ENCODE measurements around the gene PRDM5.

The PRDM5 gene

GRCh38 chr4:120824946-120825345 is 97.6 kb downstream of the PRDM5 start:
- no peaks in the 10 kb centered on the region for H3K9me2 ChIP-seq (ENCODE audit: low read depth, low read length)
- no peaks in the 10 kb centered on the region for H3K79me2 ChIP-seq (ENCODE audit: insufficient read depth, low read length)
- no peaks in the 10 kb centered on the region for H3F3A ChIP-seq (ENCODE audit: insufficient read depth, low read length)
- TF ChIP-seq CTCF (IDR thresholded peaks at IDR 0.05; ENCODE audit: low read length) = no peak
- TF ChIP-seq EZH2 (IDR thresholded peaks at IDR 0.05; ENCODE audit: borderline replicate concordance, low read length) = no peak
- H2AFZ ChIP-seq (ENCODE audit: low read length) = no peak overlapping the region
- H3K4me1 ChIP-seq (ENCODE audit: insufficient read depth, low read length, severe bottlenecking) = peaks cover 12% of the 10 kb centered on the region
- no peaks in the 10 kb centered on the region for H3K9me3 ChIP-seq (ENCODE audit: low read length)
- no peaks in the 10 kb centered on the region for H4K20me1 ChIP-seq (ENCODE audit: insufficient read depth, low read length)
- H3K9ac ChIP-seq (ENCODE audit: low read length) = no peak overlapping the region
- no peak overlapping the region for H3K27ac ChIP-seq (ENCODE audit: low read depth, low read length, poor library complexity, severe bottlenecking)
- no peaks in the 10 kb centered on the region for H3K36me3 ChIP-seq (ENCODE audit: insufficient read depth, low read length)
- H3K4me3 ChIP-seq (ENCODE audit: low read depth, low read length, poor library complexity, severe bottlenecking) = no peak overlapping the region
- H3K4me2 ChIP-seq (ENCODE audit: low read length) = no peak overlapping the region
- H3K27me3 ChIP-seq (ENCODE audit: insufficient read depth, low read length) = no peaks in the 10 kb centered on the region

DNA sequence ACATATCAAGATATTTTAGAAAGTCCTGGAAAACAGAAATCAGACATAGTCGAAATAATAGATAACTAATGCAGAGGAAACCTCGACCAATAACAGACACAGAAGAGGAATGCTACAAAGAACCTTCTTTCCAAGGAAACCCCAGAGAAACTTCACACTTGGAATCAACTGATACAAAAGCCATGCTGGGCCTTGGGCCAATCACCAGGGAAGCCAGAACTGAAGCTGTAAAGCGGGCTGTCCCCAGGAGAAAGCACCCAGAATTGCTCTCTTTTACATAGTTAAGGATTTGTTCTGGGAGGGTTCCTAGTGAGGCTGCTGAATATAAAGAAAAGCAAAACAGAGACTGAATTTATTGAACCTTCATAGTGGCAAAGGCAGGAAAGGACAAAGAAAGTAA is 100.5 kb downstream of the PRDM5 start:
- Histone ChIP-seq H3K9ac (ENCODE audit: low read length) (no peak overlapping the region), H3K27ac (ENCODE audit: low read depth, low read length, poor library complexity, severe bottlenecking) (no peak overlapping the region), H3K36me3 (ENCODE audit: insufficient read depth, low read length) (no peaks in the 10 kb centered on the region), H3K4me2 (ENCODE audit: low read length) (no peak overlapping the region), H2AFZ (ENCODE audit: low read length) (no peak overlapping the region), H3F3A (ENCODE audit: insufficient read depth, low read length) (no peaks in the 10 kb centered on the region), H3K4me1 (ENCODE audit: insufficient read depth, low read length, severe bottlenecking) (peaks cover 27% of the 10 kb centered on the region), H3K9me3 (ENCODE audit: low read length) (no peaks in the 10 kb centered on the region), H4K20me1 (ENCODE audit: insufficient read depth, low read length) (no peaks in the 10 kb centered on the region), H3K79me2 (ENCODE audit: insufficient read depth, low read length) (no peaks in the 10 kb centered on the region), H3K9me2 (ENCODE audit: low read depth, low read length) (no peaks in the 10 kb centered on the region), H3K4me3 (ENCODE audit: low read depth, low read length, poor library complexity, severe bottlenecking) (no peak overlapping the region), H3K27me3 (ENCODE audit: insufficient read depth, low read length) (no peaks in the 10 kb centered on the region)
- TF ChIP-seq CTCF (IDR thresholded peaks at IDR 0.05; ENCODE audit: low read length) (no peak), EZH2 (IDR thresholded peaks at IDR 0.05; ENCODE audit: borderline replicate concordance, low read length) (no peak)

- no peaks in the 10 kb centered on the region for H3K9me3 ChIP-seq (ENCODE audit: low read length)
- H3K27ac ChIP-seq (ENCODE audit: low read depth, low read length, poor library complexity, severe bottlenecking) = no peak overlapping the region
- no peaks in the 10 kb centered on the region for H3K9me2 ChIP-seq (ENCODE audit: low read depth, low read length)
- H3K4me2 ChIP-seq (ENCODE audit: low read length) = no peak overlapping the region
- TF ChIP-seq CTCF (IDR thresholded peaks at IDR 0.05; ENCODE audit: low read length) (peak; percentile 26; the same call in 1 of the 2 replicates), EZH2 (IDR thresholded peaks at IDR 0.05; ENCODE audit: borderline replicate concordance, low read length) (no peak)
- peaks cover under 1% of the 10 kb centered on the region; the same call in 1 of the 2 replicates for H3K79me2 ChIP-seq (ENCODE audit: insufficient read depth, low read length)
- H3K4me1 ChIP-seq (ENCODE audit: insufficient read depth, low read length, severe bottlenecking) = peaks cover 34% of the 10 kb centered on the region
- peak overlapping the region; percentile 48; the same call in 1 of the 2 replicates for H2AFZ ChIP-seq (ENCODE audit: low read length)
- H3K36me3 ChIP-seq (ENCODE audit: insufficient read depth, low read length) = no peaks in the 10 kb centered on the region
- no peak overlapping the region for H3K4me3 ChIP-seq (ENCODE audit: low read depth, low read length, poor library complexity, severe bottlenecking)
- no peaks in the 10 kb centered on the region for H4K20me1 ChIP-seq (ENCODE audit: insufficient read depth, low read length)
- H3K9ac ChIP-seq (ENCODE audit: low read length) = no peak overlapping the region
- H3K27me3 ChIP-seq (ENCODE audit: insufficient read depth, low read length) = no peaks in the 10 kb centered on the region
- no peaks in the 10 kb centered on the region for H3F3A ChIP-seq (ENCODE audit: insufficient read depth, low read length)
These were observed 101.5 kb downstream of the PRDM5 start for GRCh38 chr4:120821029-120821428.

Data from OCI-LY1 (cell line).